GM19351 (cell line): ENCODE data around the gene TJP2.
A peak's percentile ranks its signal among the peaks of the same experiment; 100 is the strongest.
"Not testable (repeated sequence)": the region's sequence is repeated elsewhere in the genome, so short reads cannot be mapped to it uniquely, and the experiment has no call there.

Source experiments
- ATAC-seq: cut with Tn5 transposase; IDR thresholded peaks from one replicate; pipeline ENCODE4 v1.9.1; 2021; ENCODE audit warnings: mild to moderate bottlenecking, moderate library complexity; ENCODE audit not compliant: unreplicated experiment

The TJP2 gene

DNA sequence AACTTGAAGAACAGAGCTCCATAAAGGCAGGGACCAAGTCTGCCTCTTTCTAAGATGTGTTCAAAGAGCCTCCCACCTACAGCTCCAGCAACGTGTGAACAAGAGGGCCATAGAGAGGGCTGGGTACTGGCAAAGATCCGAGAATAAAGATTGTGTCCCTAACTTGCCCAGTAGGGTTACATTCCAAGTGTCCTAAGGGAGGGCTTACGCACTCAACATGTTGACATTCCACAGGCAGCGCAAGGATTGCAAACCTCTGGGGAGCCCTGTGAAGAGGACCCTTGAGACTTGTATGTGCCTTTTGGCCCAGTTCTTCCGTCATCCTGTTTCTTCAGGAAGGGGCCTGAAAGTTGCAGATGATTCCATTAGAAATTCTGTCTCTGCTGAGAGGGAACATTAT, 102.7 kb downstream of the TJP2 start:
- ATAC-seq = no peak

DNA sequence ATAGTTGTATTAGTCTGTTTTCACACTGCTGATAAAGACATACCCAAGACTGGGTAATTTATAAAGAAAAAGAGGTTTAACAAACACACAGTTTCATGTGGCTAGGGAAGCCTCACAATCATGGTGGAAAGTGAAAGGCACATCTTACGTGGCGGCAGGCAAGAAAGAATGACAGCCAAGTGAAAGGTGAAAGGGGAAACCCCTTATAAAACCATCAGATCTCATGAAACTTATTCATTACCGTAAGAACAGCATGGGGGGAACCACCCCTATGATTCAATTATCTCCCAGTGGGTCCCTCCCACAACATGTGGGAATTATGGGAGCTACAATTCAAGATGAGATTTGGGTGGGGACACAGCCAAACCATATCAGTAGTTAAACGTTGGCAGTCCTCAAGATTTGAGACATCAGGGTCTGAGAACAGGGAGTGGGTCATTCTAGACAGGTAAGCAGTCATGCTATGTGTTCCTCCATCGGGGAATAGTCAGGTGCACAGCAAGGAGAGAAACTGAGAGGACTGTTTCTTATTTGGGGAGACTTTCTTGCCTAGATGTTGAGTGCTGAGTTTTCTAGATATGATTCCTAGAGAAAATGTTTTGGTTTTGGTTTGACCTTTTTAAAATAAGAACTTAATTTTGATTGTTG, 105.1 kb downstream of the TJP2 start:
- peak; percentile 90 for ATAC-seq

DNA sequence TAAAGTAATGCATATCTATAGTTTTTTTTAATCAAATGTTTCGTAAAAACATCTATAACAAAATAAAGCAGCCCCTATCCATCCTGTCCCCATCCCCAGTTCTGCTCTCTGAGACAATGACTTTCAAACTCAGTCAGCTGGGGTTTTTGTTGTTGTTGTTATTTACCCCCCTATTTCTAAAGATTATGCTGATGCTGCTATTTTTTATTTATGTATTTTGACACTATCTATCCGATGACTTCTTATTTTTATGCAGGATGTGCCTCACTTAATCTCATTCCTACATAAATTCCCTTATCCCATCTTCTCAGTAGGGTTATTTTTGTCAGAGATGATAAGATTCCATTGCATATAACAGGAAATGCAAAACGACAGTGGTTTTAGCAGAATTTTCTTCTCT, 105.7 kb downstream of the TJP2 start:
- no peak for ATAC-seq

DNA sequence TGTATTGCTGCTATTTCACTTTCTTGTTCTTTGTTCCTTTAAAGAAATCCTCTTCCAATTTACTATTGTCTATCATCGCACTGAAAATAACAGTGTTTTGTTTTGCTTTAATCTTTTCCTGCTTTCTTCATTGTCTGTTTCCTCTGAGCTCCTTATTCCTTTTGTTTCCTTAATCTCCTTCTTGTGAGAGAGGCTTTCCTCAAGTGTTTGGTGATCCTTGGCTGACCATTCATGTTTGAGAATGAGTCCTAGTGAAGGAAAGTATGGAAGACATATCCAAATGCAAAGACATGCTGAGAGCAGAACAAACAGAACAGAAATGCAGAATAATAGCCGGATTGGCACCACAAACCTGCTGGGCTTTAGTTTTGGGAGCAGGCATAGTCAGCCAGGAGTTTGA, 108.9 kb downstream of the TJP2 start:
- no peak for ATAC-seq

DNA sequence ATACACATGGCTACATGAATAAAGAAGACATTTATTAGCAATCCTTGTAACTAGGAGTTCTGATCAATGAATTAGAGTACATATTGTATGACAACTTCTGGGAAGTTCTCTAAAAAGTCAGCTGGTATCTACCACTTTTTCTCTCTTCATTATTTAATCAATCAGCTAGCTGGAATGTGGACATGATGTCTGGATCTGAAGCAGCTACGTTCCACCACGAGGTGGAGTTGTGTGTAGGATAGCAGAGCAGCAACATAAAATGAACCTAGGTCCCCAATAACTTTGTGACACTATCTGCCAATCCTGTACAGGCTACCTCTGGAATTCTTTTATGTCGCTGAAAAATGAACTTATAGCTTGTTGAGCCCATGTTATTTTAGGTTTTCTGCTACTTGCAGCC, 118.0 kb downstream of the TJP2 start:
- no peak for ATAC-seq

DNA sequence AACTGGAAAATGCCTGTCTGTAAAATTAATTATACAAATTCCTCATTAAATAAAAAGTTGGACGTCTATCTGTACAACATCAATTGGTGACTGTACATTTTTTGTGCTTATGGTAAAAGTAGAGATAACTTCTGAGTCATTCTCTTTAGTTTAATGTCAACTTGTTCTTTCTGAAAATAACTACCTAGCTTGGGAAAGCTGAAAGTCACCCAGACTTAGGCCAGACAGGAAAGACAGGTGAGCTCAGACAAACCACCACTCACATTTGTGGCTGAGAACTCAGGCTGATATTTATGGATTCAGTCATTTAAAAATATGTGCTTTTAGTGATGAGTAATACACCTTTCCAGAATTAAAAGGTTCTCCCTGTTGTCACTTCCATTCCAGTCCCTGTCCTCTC, 119.1 kb downstream of the TJP2 start:
- ATAC-seq = no peak

DNA sequence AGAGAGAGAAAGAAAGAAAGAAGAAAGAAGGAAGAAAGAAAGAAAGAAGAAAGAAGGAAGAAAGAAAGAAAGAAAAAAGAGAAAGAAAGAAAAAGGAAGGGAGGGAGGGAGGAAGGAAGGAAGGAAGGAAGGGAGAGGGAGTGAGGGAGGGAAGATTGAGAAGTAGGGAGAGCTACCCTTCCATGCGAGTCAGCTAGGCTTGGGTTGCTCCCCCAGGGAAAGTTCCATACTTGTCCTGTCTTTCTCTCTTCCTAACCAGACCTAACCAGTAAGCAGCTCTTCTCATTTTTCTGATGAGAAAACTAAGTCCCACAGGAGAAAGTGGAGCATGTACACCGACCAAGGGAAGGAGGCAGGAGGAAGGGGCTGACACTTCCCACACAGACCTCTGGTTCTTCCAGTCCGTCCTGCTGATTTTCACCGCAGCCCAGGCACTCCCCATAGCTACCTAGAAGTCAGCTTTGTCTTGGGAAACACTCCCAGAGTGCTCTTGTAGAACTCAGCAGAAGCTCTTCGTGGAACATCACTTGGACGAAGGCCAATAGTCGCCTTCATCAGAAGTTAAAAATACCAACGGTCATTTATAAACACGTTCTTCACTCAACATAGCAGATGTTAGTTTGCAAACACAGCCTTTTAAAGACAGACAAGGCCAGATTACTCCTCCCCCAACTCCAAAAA, 121.9 kb downstream of the TJP2 start:
- no peak for ATAC-seq

DNA sequence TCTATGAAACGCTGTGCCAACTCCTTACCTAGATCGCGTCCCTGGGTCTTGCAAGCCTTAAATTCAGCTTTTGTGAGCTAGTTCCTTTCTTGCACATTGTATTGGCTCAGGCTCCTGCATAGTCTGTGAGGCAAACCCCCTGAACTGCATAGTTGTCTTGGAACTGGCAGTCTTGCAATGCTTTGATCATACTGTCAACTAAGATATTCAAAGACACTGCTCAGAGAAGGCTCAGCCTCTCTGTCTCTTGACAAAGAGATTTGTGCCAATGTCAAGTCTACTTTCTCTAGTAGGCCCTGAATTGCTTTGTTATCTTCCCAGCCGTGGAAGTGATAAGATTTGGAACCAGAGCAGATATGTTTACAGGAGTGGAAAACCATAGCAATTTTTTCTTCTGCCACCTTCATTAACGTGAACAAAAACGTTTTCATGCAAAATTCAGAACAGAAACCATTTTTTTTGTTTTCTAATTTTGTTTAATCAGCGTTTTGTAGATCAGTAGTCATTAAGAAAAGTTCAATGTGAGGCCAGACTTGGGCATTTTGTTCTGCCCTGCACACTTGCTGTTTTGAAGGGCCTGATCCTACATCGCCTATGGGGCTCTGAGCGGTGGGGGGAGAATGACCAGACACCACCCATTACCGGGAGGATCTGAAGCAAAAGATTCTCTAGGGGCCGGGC, 123.4 kb downstream of the TJP2 start:
- ATAC-seq = no peak

DNA sequence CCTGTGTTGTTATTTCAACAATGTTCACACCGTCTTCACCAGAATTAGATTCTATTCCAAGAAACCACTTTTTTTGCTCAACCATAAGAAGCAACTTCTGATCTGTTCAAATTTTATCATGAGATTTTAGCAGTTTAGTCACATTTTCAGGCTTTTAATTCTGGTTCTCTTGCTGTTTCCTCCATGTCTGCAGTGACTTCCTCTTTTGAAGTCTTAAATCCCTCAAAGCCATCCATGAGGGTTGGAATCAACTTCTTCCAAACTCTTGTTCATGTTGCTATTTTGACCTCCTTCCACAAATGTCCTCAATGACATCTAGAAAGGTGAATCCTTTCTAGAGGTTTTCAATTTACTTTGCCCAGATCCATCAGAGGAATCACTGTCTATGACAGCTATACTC, 125.2 kb downstream of the TJP2 start:
- ATAC-seq = no peak

DNA sequence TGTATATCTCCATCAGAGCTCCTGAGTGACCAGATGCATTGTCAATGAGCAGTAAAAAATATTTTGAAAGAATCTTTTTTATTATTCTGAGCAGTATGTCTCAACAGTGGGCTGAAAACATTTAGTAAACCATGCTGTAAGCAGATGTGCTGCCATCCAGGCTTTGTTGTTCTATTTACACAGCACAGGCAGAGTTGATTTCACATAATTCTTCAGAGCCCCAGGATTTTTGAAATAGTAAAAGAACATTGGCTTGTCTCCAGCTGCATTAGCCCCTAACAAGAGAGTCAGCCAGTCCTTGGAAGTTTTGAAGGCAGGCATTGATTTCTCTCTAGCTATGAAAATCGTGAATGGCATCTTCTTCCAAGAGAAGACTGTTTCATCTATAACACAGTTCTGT, 125.7 kb downstream of the TJP2 start:
- ATAC-seq = no peak

DNA sequence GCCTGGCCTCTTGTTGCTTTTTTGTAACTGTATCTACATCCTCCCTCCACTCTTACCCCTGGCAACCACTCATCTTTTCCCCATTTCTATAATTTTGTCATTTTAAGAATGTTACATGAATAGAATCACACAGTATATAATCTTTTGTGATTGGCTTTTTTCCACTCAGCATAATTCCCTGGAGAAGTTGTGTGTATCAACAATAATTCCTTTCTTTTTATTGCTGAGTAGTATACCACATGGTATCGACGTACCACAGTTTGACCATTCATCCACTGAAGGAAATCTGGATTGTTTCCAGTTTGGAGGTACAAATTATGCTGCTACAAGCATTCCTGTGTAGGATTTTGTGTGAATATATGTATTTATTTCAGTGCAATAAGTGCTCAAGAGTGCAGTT, 129.3 kb downstream of the TJP2 start:
- no peak for ATAC-seq

DNA sequence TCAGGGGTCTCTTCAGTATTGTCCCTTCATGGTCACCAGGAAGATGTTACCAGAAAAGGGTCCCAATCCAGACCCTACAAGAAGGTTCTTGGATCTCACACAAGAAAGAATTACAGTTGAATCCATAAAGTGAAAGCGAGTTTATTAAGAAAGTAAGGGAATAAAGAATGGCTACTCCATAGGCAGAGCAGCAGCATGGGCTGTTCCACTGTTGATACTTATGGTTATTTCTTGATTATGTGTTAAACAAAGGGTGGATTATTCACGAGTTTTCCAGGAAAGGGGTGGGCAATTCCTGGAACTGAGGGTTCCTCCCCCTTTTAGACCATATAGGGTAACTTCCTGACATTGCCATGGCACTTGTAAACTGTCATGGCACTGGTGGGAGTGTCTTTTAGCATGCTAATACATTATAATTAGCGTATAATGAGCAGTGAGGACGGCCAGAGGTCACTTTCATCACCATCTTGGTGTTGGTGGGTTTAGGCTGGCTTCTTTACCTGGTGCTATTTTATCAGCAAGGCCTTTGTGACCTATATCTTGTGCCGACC, 132.9 kb downstream of the TJP2 start:
- not testable (repeated sequence) for ATAC-seq

DNA sequence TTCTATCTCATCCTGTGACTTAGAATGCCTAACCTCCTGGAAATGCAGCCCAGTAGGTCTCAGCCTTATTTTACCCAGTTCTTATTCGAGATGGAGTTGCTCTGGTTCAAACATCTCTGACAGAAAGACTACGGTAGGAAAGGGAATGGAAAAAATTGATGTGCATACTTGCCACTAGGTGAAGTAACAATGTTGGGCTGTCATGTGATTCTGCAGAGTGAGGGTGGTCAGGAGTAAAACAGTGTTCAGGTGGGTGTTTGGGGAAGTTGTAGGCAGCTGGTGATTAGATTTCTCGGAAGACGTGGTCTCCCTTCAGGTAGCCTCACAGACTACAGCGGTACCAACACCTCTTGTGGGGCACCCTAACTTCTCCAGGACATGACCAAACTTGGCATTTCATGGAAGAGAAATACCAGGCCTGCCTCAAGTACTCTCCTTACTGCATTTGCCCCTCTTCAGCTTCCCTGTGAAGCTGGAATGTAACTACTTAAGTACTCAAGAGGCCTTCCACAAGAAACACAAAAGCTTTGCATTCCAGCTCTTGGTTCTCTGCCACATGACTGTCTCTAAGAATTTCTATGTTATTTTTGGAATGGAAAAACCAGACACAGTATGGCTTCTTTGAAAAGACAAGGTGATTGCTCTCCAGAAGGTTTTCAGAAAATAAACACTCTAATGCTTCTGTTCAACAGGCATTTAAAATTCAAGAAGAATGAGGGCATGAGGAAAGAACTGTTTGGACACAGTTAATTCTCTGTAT, 133.5 kb downstream of the TJP2 start:
- ATAC-seq = no peak

DNA sequence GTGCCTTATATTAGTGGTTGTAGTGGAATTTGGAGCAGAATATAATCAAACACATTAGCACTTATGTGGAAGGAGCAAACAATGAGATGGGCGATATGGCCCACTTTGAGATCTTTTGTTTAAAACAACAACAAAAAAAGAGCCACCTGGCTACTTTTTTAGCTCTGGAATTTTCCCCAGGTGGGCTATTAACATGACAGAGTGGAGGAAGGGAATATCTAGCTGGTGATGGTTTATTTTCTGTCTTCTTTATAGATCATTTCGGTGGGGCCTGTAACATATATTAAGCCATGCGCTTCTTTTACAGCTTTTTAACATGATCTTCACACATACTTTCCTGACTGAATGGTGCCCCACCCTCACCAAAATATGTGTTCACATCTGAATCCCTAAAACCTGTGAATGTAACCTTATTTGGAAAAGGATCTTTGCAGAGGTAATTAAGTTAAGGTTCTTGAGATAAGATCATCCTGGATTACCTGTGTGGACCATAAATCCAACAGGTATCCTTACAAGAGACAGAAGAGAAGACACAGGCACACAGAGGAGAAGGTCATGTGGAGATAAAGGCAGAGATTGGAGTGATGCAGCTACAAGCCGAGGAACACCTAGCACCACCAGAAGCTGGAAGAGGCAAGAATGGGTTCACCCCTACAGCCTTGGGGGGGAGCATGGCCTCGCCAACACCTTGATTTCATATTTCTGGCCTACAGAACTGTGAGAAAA, 134.3 kb downstream of the TJP2 start:
- no peak for ATAC-seq

DNA sequence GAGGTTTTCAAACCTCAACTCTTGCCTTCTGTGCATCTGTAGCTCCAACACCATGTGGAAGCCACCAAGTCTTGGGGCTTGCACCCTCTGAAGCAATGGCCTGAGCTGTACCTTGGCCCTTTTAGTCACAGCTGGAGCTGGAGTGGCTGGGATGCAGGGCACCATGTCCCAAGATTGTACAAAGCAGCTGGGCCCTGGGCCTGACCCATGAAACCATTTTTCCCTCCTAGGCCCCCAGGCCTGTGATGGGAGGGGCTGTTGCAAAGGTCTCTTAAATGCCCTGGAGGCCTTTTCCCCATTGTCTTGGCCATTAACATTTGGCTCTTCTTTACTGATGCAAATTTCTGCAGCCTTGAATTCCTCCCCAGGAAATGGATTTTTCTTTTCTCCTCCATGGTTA, 139.1 kb downstream of the TJP2 start:
- ATAC-seq = no peak

DNA sequence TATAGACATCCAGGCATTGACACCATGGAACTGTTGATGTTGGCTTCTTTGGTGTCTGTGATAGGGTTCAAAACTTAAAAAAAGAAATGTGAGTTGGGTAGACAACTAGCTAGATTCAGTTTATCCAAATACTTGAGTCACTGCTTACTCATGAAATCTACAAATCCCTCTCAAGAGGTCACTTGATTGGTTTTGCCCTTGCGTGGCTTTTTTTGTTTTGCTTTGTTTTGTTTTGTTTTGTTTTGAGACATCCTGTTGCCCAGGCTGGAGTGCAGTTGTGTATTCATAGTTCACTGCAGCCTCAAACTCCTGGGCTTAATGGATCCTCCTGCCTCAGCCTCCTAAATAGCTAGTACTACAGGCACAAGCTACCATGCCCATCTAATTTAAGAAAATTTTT, 140.5 kb downstream of the TJP2 start:
- no peak for ATAC-seq

DNA sequence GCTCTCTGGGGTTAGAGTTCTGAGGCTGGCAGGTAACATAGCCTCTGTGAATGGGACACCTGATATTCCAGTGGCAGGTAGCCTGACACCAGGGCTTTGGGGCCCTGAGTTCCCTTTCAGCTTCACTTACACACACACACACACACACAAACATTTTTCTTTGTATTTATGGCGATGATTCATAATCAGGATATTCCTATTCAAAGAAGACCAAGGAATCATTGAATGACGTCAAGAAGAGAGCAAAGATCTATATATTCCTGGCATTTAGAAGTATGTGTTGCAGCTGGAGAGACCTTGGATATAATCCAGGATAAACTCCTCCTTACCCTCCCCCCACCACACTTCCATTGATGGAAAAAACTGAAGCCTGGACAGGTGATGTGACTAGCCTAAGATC, 143.0 kb downstream of the TJP2 start:
- no peak for ATAC-seq

DNA sequence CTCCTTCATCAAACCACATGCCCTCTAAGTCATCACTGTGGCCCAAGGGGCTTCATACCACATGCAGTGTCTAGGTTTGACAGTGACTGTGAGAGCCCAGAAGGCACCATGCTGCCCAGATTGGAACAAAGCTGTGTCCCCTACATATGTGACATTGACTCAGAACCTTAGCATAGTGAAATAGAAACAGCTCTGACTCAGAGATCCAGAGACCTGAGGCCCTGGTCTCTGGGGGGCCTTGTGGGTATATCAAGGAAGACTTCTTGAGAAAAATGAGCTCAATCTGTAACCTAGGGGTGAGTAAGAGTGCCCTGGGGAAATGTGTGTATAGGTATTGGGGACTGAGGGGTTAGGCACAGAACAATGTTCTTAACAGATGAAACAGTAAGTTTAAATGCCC, 143.8 kb downstream of the TJP2 start:
- peak; percentile 68 for ATAC-seq

DNA sequence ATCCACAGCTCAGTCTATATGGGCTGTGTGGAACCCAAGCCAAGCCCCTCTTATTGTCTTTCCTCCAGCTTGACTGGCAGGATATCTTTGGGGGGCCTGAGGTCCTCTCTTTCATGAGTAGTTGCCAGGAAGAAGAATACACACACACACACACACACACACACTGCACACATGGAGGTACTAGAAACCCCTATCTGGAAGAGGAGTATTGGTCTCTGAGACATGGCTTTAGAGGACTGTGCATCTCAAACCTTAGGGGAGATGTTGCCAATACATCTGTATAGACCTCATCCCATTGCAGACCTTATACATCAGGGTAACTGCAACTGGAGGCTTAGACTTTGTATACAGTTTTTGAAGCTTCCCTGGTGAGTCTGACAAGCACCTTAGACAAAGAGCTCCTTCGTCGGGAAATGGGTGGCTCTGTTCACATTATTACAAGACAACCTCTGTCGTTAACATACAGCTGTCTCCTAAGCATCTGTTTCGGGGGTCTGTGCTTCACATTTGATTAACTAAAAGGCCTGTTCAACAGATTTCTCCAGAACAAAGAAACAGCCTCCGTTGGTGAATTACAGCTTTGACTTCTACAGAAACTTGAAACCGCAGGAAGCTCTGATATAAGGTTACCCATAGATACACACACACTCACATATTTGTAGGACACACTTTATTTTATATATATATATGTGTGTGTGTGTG, 145.4 kb downstream of the TJP2 start:
- no peak for ATAC-seq

DNA sequence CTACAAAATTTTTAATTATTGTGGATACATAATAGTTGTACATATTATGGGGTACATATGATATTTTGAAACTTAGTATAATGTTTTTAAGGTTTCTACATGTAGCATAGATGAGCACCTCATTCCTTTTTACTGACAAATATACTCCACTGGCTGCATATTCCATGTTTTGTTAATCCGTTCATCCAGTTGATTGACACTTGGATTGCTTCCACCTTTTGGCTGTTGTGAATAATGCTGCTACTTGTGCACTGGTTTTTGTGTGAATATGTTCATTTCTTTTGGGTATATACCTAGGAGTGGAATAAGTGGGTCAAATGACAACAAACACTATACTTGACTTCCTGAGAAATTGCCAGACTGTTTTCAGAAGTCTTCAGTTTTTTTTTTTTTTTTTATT, 148.2 kb downstream of the TJP2 start:
- no peak for ATAC-seq
